Ovary (tissue), 9 donors: ENCODE results near the gene FBXW8. TPM values are rescaled to one million over a fixed set of nuclear protein-coding genes. Genes with fewer than 3 reads are reported as not detected.

ENCODE experiments used
- DNase-seq, 5 donors: peaks; one replicate each; pipeline ENCODE4 v3.0.0-alpha.2; 2019 to 2020
- H3K27ac ChIP-seq, 2 donors: fragments of 200-600 bp; one replicate each; pipeline versions ENCODE4 v1.5.1 to v1.8.0; 2019 to 2022
- H3K27me3 ChIP-seq: fragments of 200-600 bp; one replicate; pipeline ENCODE4 v1.8.0; 2022
- H3K36me3 ChIP-seq: fragments of 200-600 bp; sonication (generic); one replicate; pipeline ENCODE4 v1.5.1; 2019
- H3K4me1 ChIP-seq: one replicate; pipeline ENCODE4 v1.8.1; 2013; ENCODE audit warnings: mild to moderate bottlenecking, moderate library complexity; ENCODE audit not compliant: insufficient read depth
- H3K4me3 ChIP-seq: fragments of 200-600 bp; sonication (generic); one replicate; pipeline ENCODE4 v1.5.1; 2017
- H3K9me3 ChIP-seq, 2 donors: fragments of 200-600 bp in 1 of 2; sonication (generic) in 1 of 2; one replicate each; pipeline versions ENCODE4 v1.5.1 to v1.8.1; 2013 to 2019; ENCODE audit warnings: mild to moderate bottlenecking in 1 of 2, moderate library complexity in 1 of 2
- CTCF ChIP-seq, 3 donors: fragments of 450-650 bp in 2 of 3; fragments of 200-600 bp in 1 of 3; IDR thresholded peaks; one replicate each; pipeline versions ENCODE4 v1.5.1 to v1.8.0; 2016 to 2022; ENCODE audit warnings: antibody characterized with exemption in 3 of 3, mild to moderate bottlenecking in 1 of 3
- EP300 ChIP-seq: sonication (generic); formaldehyde crosslinking; IDR thresholded peaks from one replicate; pipeline ENCODE4 v1.6.1; 2017; ENCODE audit warnings: antibody characterized with exemption
- POLR2A ChIP-seq: fragments of 450-650 bp; IDR thresholded peaks from one replicate; pipeline ENCODE4 v1.6.1; 2017; ENCODE audit warnings: antibody characterized with exemption, mild to moderate bottlenecking, moderate library complexity
- WGBS, 3 donors: extraction: QIAGEN DNeasy Blood & Tissue Kit in 1 of 3; methylation state at CpG; one replicate each; pipeline versions ENCODE4 v1.1.5 to v1.1.7; 2013 to 2017; 5-methylcytosine and 5-hydroxymethylcytosine counted together
- intact Hi-C, 4 donors: fragments of 100-400 bp; cut with DNase I; formaldehyde crosslinking; loops; one replicate each; pipeline versions ENCODE4 v1.11.0 to v1.15.1; 2022 to 2023
- polyA plus RNA-seq, 2 donors: library from polyadenylated mRNA; stranded (reverse); fragments of 200-250 nt in 1 of 2; fragments of 350-450 nt in 1 of 2; fragmentation: Illumina TruSeq in 1 of 2; extraction: RNeasy Lipid Tissue Mini Kit (QIAGEN cat#74804) in 1 of 2; gene quantifications; one replicate each; pipeline ENCODE4 v1.2.3, GENCODE V29; 2013 to 2014
- total RNA-seq, 7 donors: library from RNA; depleted of rRNA in 2 of 7; stranded (reverse); fragments of >200 nt in 2 of 7; fragmentation: NEBNext Ultra II Directional in 3 of 7; extraction: Animal tissue kit (Norgen Biotek cat#: 25700) in 3 of 7; gene quantifications; one replicate each; pipeline versions ENCODE4 v1.1.0 to v1.2.4, GENCODE V29; 2016 to 2023
- donor health status: DM: no; HTN: no; CAD: no; lungs with moderate emphysema.
- donor health status: DM: no; HTN: no; CAD: no.
- donor health status: Bipolar disorder and iron deficiency.
- donor health status: DM: yes; HTN: yes; CAD: no.
- donor health status: DM: no; HTN: no; CAD: no.
- donor health status: DM: yes; HTN: yes; CAD: no.

FBXW8 gene
- total and polyA plus RNA-seq, 9 donors, result 7.4 to 23.1 (median 16.6) TPM

- Histone ChIP-seq H3K4me1 (peaks cover 6% of the 10 kb centered on the region), H3K4me3 (no peak overlapping the region), H3K9me3 (no peaks in the 10 kb centered on the region), H3K27me3 (no peaks in the 10 kb centered on the region), H3K36me3 (no peaks in the 10 kb centered on the region), H3K27ac (no peak overlapping the region)
- 71 to 77% (median 72%) methylated on average over 10 of the region's 10 CpGs for WGBS, 3 donors
- TF ChIP-seq POLR2A (no peak), EP300 (no peak), CTCF (IDR thresholded peaks at IDR 0.05) (no peak)
- intact Hi-C loops, result no loop called here
- DNase-seq, result no peak
Measured at GRCh38 chr12:117051380-117051779, 140.6 kb downstream of the FBXW8 start.

GRCh38 chr12:117052386-117053049 lies 141.8 kb downstream of the FBXW8 start:
- no peak for DNase-seq
- TF ChIP-seq CTCF (IDR thresholded peaks at IDR 0.05), result no peak
- TF ChIP-seq POLR2A, result no peak
- no peak for TF ChIP-seq EP300
- Histone ChIP-seq H3K27ac (no peak overlapping the region), H3K27me3 (no peaks in the 10 kb centered on the region), H3K9me3 (no peaks in the 10 kb centered on the region), H3K36me3 (no peaks in the 10 kb centered on the region), H3K4me1 (peaks cover 6% of the 10 kb centered on the region), H3K4me3 (no peak overlapping the region)
- intact Hi-C loops, result no loop called here
- WGBS, 3 donors, result 51 to 66% (median 65%) methylated on average over 8 of the region's 8 CpGs

- Histone ChIP-seq H3K36me3 (no peaks in the 10 kb centered on the region), H3K4me1 (peaks cover 6% of the 10 kb centered on the region), H3K27ac (no peak overlapping the region), H3K9me3 (no peaks in the 10 kb centered on the region), H3K4me3 (no peak overlapping the region), H3K27me3 (no peaks in the 10 kb centered on the region)
- intact Hi-C loops, result no loop called here
- no peak for TF ChIP-seq EP300
- no peak for TF ChIP-seq POLR2A
- TF ChIP-seq CTCF (IDR thresholded peaks at IDR 0.05), result no peak
- no peak for DNase-seq
- WGBS, 3 donors, result 79 to 82% (median 80%) methylated on average over 9 of the region's 9 CpGs
Measured at GRCh38 chr12:117053050-117053400, 142.3 kb downstream of the FBXW8 start.

- no peak overlapping the region for H3K4me3 ChIP-seq
- no peaks in the 10 kb centered on the region for H3K27me3 ChIP-seq
- WGBS, 3 donors, result 81 to 89% (median 87%) methylated on average over 18 of the region's 18 CpGs
- TF ChIP-seq EP300 (no peak), CTCF (IDR thresholded peaks at IDR 0.05) (no peak), POLR2A (no peak)
- H3K9me3 ChIP-seq, result no peaks in the 10 kb centered on the region
- H3K36me3 ChIP-seq, result no peaks in the 10 kb centered on the region
- peaks cover 3% of the 10 kb centered on the region for H3K4me1 ChIP-seq
- intact Hi-C loops, result no loop called here
- H3K27ac ChIP-seq, result no peak overlapping the region
- DNase-seq, result no peak
Measured at GRCh38 chr12:117053597-117054201, 142.9 kb downstream of the FBXW8 start.
